Trophoblast cell (in vitro differentiated cells and primary cell): ENCODE measurements around the gene H6PD.

Source experiments
- DNase-seq, 2 donors: peaks; one replicate each; pipeline ENCODE4 v3.0.0-alpha.2; 2016
- H2AFZ ChIP-seq: 2 replicates; pipeline ENCODE4 v1.6.1; 2013; ENCODE audit warnings: low read length, moderate library complexity, mild to moderate bottlenecking; ENCODE audit not compliant: insufficient read depth, poor library complexity
- H2AK5ac ChIP-seq: 2 replicates; pipeline ENCODE4 v1.6.1; 2013; ENCODE audit warnings: mild to moderate bottlenecking, low read length
- H2BK120ac ChIP-seq: 2 replicates; pipeline ENCODE4 v1.6.1; 2013; ENCODE audit warnings: low read length, mild to moderate bottlenecking, moderate library complexity; ENCODE audit not compliant: insufficient read depth, poor library complexity
- H2BK12ac ChIP-seq: 2 replicates; pipeline ENCODE4 v1.6.1; 2013; ENCODE audit warnings: mild to moderate bottlenecking, low read length, moderate library complexity
- H2BK5ac ChIP-seq: 2 replicates; pipeline ENCODE4 v1.6.1; 2013; ENCODE audit warnings: low read length, low read depth, moderate library complexity, mild to moderate bottlenecking; ENCODE audit not compliant: poor library complexity
- H3K14ac ChIP-seq: 2 replicates; pipeline ENCODE4 v1.6.1; 2013; ENCODE audit warnings: mild to moderate bottlenecking, low read length
- H3K18ac ChIP-seq: 2 replicates; pipeline ENCODE4 v1.6.1; 2013; ENCODE audit warnings: mild to moderate bottlenecking, low read length
- H3K23ac ChIP-seq: 2 replicates; pipeline ENCODE4 v1.6.1; 2013; ENCODE audit warnings: low read length
- H3K27ac ChIP-seq: 2 replicates; pipeline ENCODE4 v1.5.1; 2013; ENCODE audit warnings: low read depth, mild to moderate bottlenecking, inconsistent platforms, low read length, moderate library complexity
- H3K27me3 ChIP-seq: 2 replicates; pipeline ENCODE4 v1.6.1; 2013; ENCODE audit warnings: inconsistent platforms, mild to moderate bottlenecking, low read length, moderate library complexity; ENCODE audit not compliant: insufficient read depth
- H3K36me3 ChIP-seq, 2 experiments: 1 replicate in 1 of 2; 2 replicates in 1 of 2; pipeline ENCODE4 v1.6.1; 2013; ENCODE audit warnings: low read length in 2 of 2, mild to moderate bottlenecking in 2 of 2, moderate library complexity in 1 of 2; ENCODE audit not compliant: insufficient read depth in 2 of 2, control insufficient read depth in 1 of 2
- H3K4ac ChIP-seq: 2 replicates; pipeline ENCODE4 v1.6.1; 2013; ENCODE audit warnings: low read depth, mild to moderate bottlenecking, low read length, moderate library complexity
- H3K4me1 ChIP-seq, 2 experiments: 1 replicate in 1 of 2; 2 replicates in 1 of 2; pipeline ENCODE4 v1.6.1; 2013; ENCODE audit warnings: low read length in 2 of 2, mild to moderate bottlenecking in 2 of 2, moderate library complexity in 1 of 2; ENCODE audit not compliant: insufficient read depth in 2 of 2, control insufficient read depth in 1 of 2
- H3K4me2 ChIP-seq: 2 replicates; pipeline ENCODE4 v1.6.1; 2013; ENCODE audit warnings: inconsistent platforms, mild to moderate bottlenecking, low read length, moderate library complexity
- H3K4me3 ChIP-seq: 2 replicates; pipeline ENCODE4 v1.5.1; 2013; ENCODE audit warnings: mild to moderate bottlenecking, low read depth, low read length, inconsistent platforms
- H3K79me1 ChIP-seq: one replicate; pipeline ENCODE4 v1.6.1; 2013; ENCODE audit warnings: low read length
- H3K79me2 ChIP-seq: 2 replicates; pipeline ENCODE4 v1.6.1; 2013; ENCODE audit warnings: low read length, mild to moderate bottlenecking; ENCODE audit not compliant: control insufficient read depth, insufficient read depth, poor library complexity
- H3K9ac ChIP-seq: 2 replicates; pipeline ENCODE4 v1.6.1; 2013; ENCODE audit warnings: mild to moderate bottlenecking, low read length
- H3K9me3 ChIP-seq: 2 replicates; pipeline ENCODE4 v1.6.1; 2013; ENCODE audit warnings: low read depth, mild to moderate bottlenecking, control low read depth, inconsistent platforms, low read length; ENCODE audit not compliant: insufficient read depth
- H4K12ac ChIP-seq: 2 replicates; pipeline ENCODE4 v1.6.1; 2013; ENCODE audit warnings: low read depth, mild to moderate bottlenecking, low read length, moderate library complexity
- H4K8ac ChIP-seq: 2 replicates; pipeline ENCODE4 v1.6.1; 2013; ENCODE audit warnings: low read depth, mild to moderate bottlenecking, low read length, moderate library complexity
- H4K91ac ChIP-seq: one replicate; pipeline ENCODE4 v1.6.1; 2013; ENCODE audit warnings: low read depth, mild to moderate bottlenecking, low read length, moderate library complexity
- WGBS: extraction: QIAGEN DNeasy Blood & Tissue Kit; methylation state at CpG from one replicate; pipeline ENCODE4 v1.1.7; 2013; ENCODE audit warnings: missing lambda C conversion rate; ENCODE audit not compliant: insufficient read length, insufficient coverage; ENCODE audit errors: extremely low coverage; 5-methylcytosine and 5-hydroxymethylcytosine counted together

The H6PD gene

DNA sequence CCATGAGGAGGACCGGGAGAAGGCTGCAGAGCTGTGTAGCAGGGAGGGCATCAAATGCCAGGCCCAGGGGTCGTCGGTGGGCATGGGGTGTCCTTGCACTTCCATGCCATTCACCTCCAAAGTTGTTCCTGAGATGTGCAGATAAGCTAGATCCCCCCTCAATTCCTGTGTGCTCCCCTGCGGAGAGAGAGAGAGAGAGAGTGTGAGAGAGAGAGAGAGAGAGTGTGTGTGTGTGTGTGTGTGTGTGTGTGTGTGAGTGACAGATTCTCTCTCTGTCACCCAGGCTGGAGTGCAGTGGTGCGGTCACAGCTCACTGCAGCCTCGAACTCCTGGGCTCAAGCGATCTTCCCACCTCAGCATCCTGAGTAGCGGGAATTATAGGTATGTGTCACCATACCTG is 74.5 kb downstream of the H6PD start:
- Histone ChIP-seq H3K14ac (no peak overlapping the region), H4K12ac (no peak overlapping the region), H3K23ac (no peak overlapping the region), H3K27me3 (no peaks in the 10 kb centered on the region), H3K36me3 (peaks cover 39 to 53% of the 10 kb centered on the region in 2 experiments), H3K9me3 (peaks cover 2% of the 10 kb centered on the region), H3K27ac (no peak overlapping the region), H3K4me1 (peaks cover 32 to 49% of the 10 kb centered on the region in 2 experiments), H3K79me2 (peaks cover 72% of the 10 kb centered on the region), H2AK5ac (no peak overlapping the region), H2AFZ (no peak overlapping the region), H4K91ac (no peak overlapping the region), H4K8ac (no peak overlapping the region), H3K4me2 (no peak overlapping the region), H3K79me1 (peaks cover 8% of the 10 kb centered on the region), H2BK5ac (no peak overlapping the region), H2BK12ac (no peak overlapping the region), H3K4ac (peak overlapping the region; percentile 93), H3K4me3 (no peak overlapping the region), H2BK120ac (no peak overlapping the region), H3K9ac (no peak overlapping the region), H3K18ac (no peak overlapping the region)
- WGBS, result no CpG with 5 or more reads among the region's 8 CpGs
- DNase-seq, result no peak

DNA sequence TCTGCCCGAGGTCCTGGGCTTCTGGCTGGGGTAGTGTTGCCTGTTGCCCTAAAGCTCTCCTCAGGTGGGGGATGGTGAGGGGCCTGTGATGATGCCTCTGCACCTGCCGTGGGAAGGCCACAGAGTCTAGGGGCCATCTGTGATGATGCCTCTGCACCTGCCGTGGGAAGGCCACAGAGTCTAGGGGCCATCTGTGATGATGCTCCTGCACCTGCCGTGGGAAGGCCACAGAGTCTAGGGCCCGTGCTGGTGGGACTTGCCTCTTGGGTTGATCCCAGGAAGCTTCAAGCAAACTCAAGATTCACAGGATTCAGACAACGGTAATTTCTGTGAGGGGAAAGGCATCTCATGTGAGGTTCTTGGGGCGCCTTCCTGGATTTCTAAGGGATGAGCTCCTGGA is 75.4 kb downstream of the H6PD start:
- H2AFZ ChIP-seq, result no peak overlapping the region
- H3K27ac ChIP-seq, result no peak overlapping the region
- H3K14ac ChIP-seq, result no peak overlapping the region
- no peak overlapping the region for H3K18ac ChIP-seq
- H2BK120ac ChIP-seq, result no peak overlapping the region
- H3K4ac ChIP-seq, result peak overlapping the region; percentile 81
- peaks cover 38 to 52% of the 10 kb centered on the region in 2 experiments for H3K36me3 ChIP-seq
- H4K8ac ChIP-seq, result no peak overlapping the region
- H2BK5ac ChIP-seq, result no peak overlapping the region
- no peak overlapping the region for H3K4me2 ChIP-seq
- peaks cover 71% of the 10 kb centered on the region for H3K79me2 ChIP-seq
- no peak overlapping the region for H4K91ac ChIP-seq
- peaks cover 2% of the 10 kb centered on the region for H3K9me3 ChIP-seq
- H3K23ac ChIP-seq, result no peak overlapping the region
- H2BK12ac ChIP-seq, result no peak overlapping the region
- H3K9ac ChIP-seq, result no peak overlapping the region
- H3K27me3 ChIP-seq, result no peaks in the 10 kb centered on the region
- no peak for DNase-seq
- no peak overlapping the region for H4K12ac ChIP-seq
- peaks cover 26 to 47% of the 10 kb centered on the region in 2 experiments for H3K4me1 ChIP-seq
- H3K79me1 ChIP-seq, result peaks cover 3% of the 10 kb centered on the region
- no peak overlapping the region for H3K4me3 ChIP-seq
- no peak overlapping the region for H2AK5ac ChIP-seq
- WGBS, result no CpG with 5 or more reads among the region's 7 CpGs

DNA sequence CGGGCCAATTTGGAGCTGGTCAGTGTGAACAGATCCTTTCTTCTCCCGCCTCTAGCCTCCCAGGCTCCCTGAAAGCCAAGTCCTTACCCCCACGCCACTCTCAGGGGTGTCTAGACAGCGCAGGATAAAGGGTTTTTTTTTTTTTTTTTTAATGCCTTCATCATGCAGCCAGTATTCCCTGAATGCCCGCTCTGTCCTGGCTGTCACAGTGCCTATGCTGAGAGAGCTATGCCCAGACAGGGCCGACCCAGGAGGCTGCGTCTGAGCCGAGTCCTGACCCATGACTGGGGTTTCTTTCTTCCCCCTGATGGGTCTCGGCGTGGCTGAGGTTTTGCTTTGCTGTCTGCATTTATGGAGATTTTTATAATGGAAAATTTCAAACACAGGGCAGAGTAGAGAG is 76.5 kb downstream of the H6PD start:
- Histone ChIP-seq H3K4me2 (no peak overlapping the region), H2BK5ac (no peak overlapping the region), H3K36me3 (peaks cover 38 to 53% of the 10 kb centered on the region in 2 experiments), H4K8ac (no peak overlapping the region), H2BK12ac (no peak overlapping the region), H3K4me1 (peaks cover 19 to 40% of the 10 kb centered on the region in 2 experiments), H2BK120ac (no peak overlapping the region), H3K79me1 (peaks cover 1% of the 10 kb centered on the region), H2AK5ac (no peak overlapping the region), H3K14ac (no peak overlapping the region), H3K27ac (no peak overlapping the region), H4K91ac (no peak overlapping the region), H3K27me3 (no peaks in the 10 kb centered on the region), H3K23ac (no peak overlapping the region), H3K9me3 (peaks cover 2% of the 10 kb centered on the region), H3K79me2 (peaks cover 70% of the 10 kb centered on the region), H3K18ac (no peak overlapping the region), H2AFZ (no peak overlapping the region), H3K9ac (no peak overlapping the region), H3K4me3 (no peak overlapping the region), H4K12ac (no peak overlapping the region), H3K4ac (peak overlapping the region; percentile 93)
- WGBS, result no CpG with 5 or more reads among the region's 10 CpGs
- no peak for DNase-seq

DNA sequence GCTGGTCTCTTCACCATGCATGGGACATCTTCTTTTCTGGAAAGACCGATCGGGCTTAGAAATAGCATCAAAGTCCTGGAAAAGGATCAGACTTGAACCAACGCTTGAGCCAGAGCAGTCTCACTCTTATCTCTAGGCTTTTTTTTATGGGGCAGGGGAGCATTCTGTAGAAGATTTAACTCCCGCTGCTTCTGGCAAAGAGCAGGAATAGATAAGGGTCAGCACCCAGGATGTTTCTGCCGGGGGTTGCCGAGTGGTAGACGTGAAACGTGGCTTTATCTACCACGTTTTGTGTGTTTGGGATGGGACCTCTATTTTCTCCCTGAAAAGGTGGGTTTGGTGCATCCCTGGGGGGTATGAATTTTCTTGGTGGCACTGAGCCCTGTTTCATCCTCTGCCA is 76.9 kb downstream of the H6PD start:
- Histone ChIP-seq H2BK5ac (no peak overlapping the region), H4K12ac (no peak overlapping the region), H3K27ac (no peak overlapping the region), H3K4me2 (no peak overlapping the region), H3K4ac (peak overlapping the region; percentile 93), H3K79me1 (peaks cover 1% of the 10 kb centered on the region), H3K27me3 (no peaks in the 10 kb centered on the region), H3K18ac (no peak overlapping the region), H2AFZ (no peak overlapping the region), H3K4me3 (no peak overlapping the region), H3K4me1 (peaks cover 18 to 41% of the 10 kb centered on the region in 2 experiments), H3K36me3 (peaks cover 43 to 54% of the 10 kb centered on the region in 2 experiments), H2BK120ac (no peak overlapping the region), H4K91ac (no peak overlapping the region), H3K9me3 (peaks cover 2% of the 10 kb centered on the region), H4K8ac (no peak overlapping the region), H3K14ac (no peak overlapping the region), H2BK12ac (no peak overlapping the region), H3K23ac (no peak overlapping the region), H3K79me2 (peaks cover 71% of the 10 kb centered on the region), H2AK5ac (no peak overlapping the region), H3K9ac (no peak overlapping the region)
- DNase-seq, result no peak
- WGBS, result no CpG with 5 or more reads among the region's 9 CpGs
